SK-N-SH (cell line): ENCODE measurements around the gene PRKAB2. TPM values are rescaled to one million over a fixed set of nuclear protein-coding genes. Genes with fewer than 3 reads are reported as not detected.

ENCODE experiments used
- CTCF ChIA-PET: fragments of 300-600, 350-600 bp; formaldehyde crosslinking; extraction: SDS; loops from one replicate; lab custom pipeline; 2021; lab: Yijun Ruan, JAX
- POLR2A ChIA-PET: fragments of 350-600 bp; sonication (Branson Sonifier 250); formaldehyde crosslinking; extraction: SDS; loops from one replicate; lab custom pipeline; 2020; ENCODE audit warnings: antibody characterized with exemption, inconsistent platforms; lab: Yijun Ruan, JAX
- DNase-seq: peaks from one replicate; pipeline ENCODE4 v3.0.0; 2012
- H2AFZ ChIP-seq: fragments of 200-600 bp; sonication (generic); 2 replicates; pipeline ENCODE4 v1.8.1; 2016; ENCODE audit warnings: antibody characterized with exemption, mild to moderate bottlenecking, low read depth
- H3F3A ChIP-seq: fragments of 200-600 bp; sonication (generic); replicated peaks from 2 replicates; pipeline ENCODE3; 2016; ENCODE audit warnings: antibody characterized with exemption, mild to moderate bottlenecking; ENCODE audit not compliant: insufficient read depth
- H3K27ac ChIP-seq, 2 experiments: fragments of 200-500 bp in 1 of 2; fragments of 200-600 bp in 1 of 2; sonication (Bioruptor generic) in 1 of 2; sonication (generic), shearing (Covaris generic) in 1 of 2; 2 replicates each; pipeline versions ENCODE4 v1.5.1 to v1.6.1; 2014 to 2016; ENCODE audit warnings: low read depth in 2 of 2, inconsistent platforms in 1 of 2, low read length in 1 of 2, mild to moderate bottlenecking in 1 of 2, mixed read lengths in 1 of 2
- H3K27me3 ChIP-seq: fragments of 200-600 bp; sonication (generic), shearing (Covaris generic); 2 replicates; pipeline ENCODE4 v1.6.1; 2016; ENCODE audit warnings: mixed run types; ENCODE audit not compliant: insufficient read depth
- H3K36me3 ChIP-seq, 2 experiments: fragments of 200-500 bp in 1 of 2; fragments of 200-600 bp in 1 of 2; sonication (Bioruptor generic) in 1 of 2; sonication (generic) in 1 of 2; replicated peaks in 1 of 2; 2 replicates each; pipeline versions ENCODE3 to v1.5.1; 2014 to 2016; ENCODE audit warnings: low read length in 1 of 2, mild to moderate bottlenecking in 1 of 2; ENCODE audit not compliant: insufficient read depth in 2 of 2, control insufficient read depth in 1 of 2
- H3K4me1 ChIP-seq, 2 experiments: fragments of 200-500 bp in 1 of 2; fragments of 200-600 bp in 1 of 2; sonication (Bioruptor generic) in 1 of 2; sonication (generic), shearing (Covaris generic) in 1 of 2; 2 replicates each; pipeline versions ENCODE4 v1.5.1 to v1.6.1; 2014 to 2016; ENCODE audit warnings: low read depth in 1 of 2, low read length in 1 of 2, mixed run types in 1 of 2; ENCODE audit not compliant: insufficient read depth in 2 of 2, control insufficient read depth in 1 of 2
- H3K4me2 ChIP-seq: fragments of 200-600 bp; sonication (generic), shearing (Covaris generic); 2 replicates; pipeline ENCODE4 v1.6.1; 2017; ENCODE audit warnings: mixed run types
- H3K4me3 ChIP-seq, 2 experiments: fragments of 200-500 bp in 1 of 2; fragments of 200-600 bp in 1 of 2; sonication (Bioruptor generic) in 1 of 2; sonication (generic), shearing (Covaris generic) in 1 of 2; 2 replicates each; pipeline versions ENCODE4 v1.5.1 to v1.8.1; 2014 to 2016; ENCODE audit warnings: low read depth in 2 of 2, inconsistent platforms in 1 of 2, low read length in 1 of 2, mild to moderate bottlenecking in 1 of 2, mixed read lengths in 1 of 2, moderate library complexity in 1 of 2
- H3K79me2 ChIP-seq: fragments of 200-600 bp; sonication (generic); 2 replicates; pipeline ENCODE4 v1.8.1; 2017; ENCODE audit warnings: mild to moderate bottlenecking; ENCODE audit not compliant: insufficient read depth
- H3K9ac ChIP-seq: fragments of 200-600 bp; sonication (generic); 2 replicates; pipeline ENCODE4 v1.6.1; 2017; ENCODE audit warnings: mixed run types
- H3K9me2 ChIP-seq: fragments of 200-600 bp; sonication (generic); 2 replicates; pipeline ENCODE4 v1.6.1; 2017; ENCODE audit warnings: mixed run types
- H3K9me3 ChIP-seq: fragments of 200-600 bp; sonication (generic); 2 replicates; pipeline ENCODE4 v1.6.1; 2017; ENCODE audit warnings: mixed run types, mild to moderate bottlenecking, moderate library complexity
- H4K20me1 ChIP-seq: fragments of 200-600 bp; sonication (generic); 2 replicates; pipeline ENCODE4 v1.6.1; 2017; ENCODE audit warnings: mild to moderate bottlenecking, mixed run types; ENCODE audit not compliant: insufficient read depth
- CHD2 ChIP-seq: fragments of 150-350 bp; IDR thresholded peaks from 2 replicates; pipeline ENCODE4 v1.6.1; 2018; ENCODE audit warnings: low read length; ENCODE audit not compliant: partially characterized antibody
- CTCF ChIP-seq: fragments of 200-600 bp; sonication (generic); IDR thresholded peaks from 2 replicates; pipeline ENCODE4 v1.6.1; 2017; ENCODE audit warnings: antibody characterized with exemption, mild to moderate bottlenecking, moderate library complexity
- ELF1 ChIP-seq: IDR thresholded peaks from 2 replicates; pipeline ENCODE4 v1.4.0; 2012
- EP300 ChIP-seq, 2 experiments: IDR thresholded peaks; 2 replicates each; pipeline versions ENCODE4 v1.4.0 to v1.6.1; 2012; ENCODE audit warnings: borderline replicate concordance in 1 of 2, low read depth in 1 of 2, low read length in 1 of 2
- EZH2phosphoT487 ChIP-seq: fragments of 200-600 bp; sonication (generic); IDR thresholded peaks from 2 replicates; pipeline ENCODE4 v1.6.1; 2017; ENCODE audit warnings: low read depth, mixed run types, mild to moderate bottlenecking, antibody characterized with exemption, moderate library complexity, borderline replicate concordance
- FOSL2 ChIP-seq: IDR thresholded peaks from 2 replicates; pipeline ENCODE4 v1.4.0; 2012; ENCODE audit warnings: low read depth, mild to moderate bottlenecking, moderate library complexity, borderline replicate concordance
- GABPA ChIP-seq: IDR thresholded peaks from 2 replicates; pipeline ENCODE4 v1.4.0; 2012; ENCODE audit warnings: low read depth, mild to moderate bottlenecking
- IRF3 ChIP-seq: fragments of 150-350 bp; IDR thresholded peaks from 2 replicates; pipeline ENCODE4 v1.6.1; 2016; ENCODE audit warnings: mild to moderate bottlenecking, low read depth, low read length
- JUND ChIP-seq: IDR thresholded peaks from 2 replicates; pipeline ENCODE4 v1.4.0; 2012
- MEF2A ChIP-seq: IDR thresholded peaks from 2 replicates; pipeline ENCODE4 v1.4.0; 2012; ENCODE audit warnings: low read depth, borderline replicate concordance
- MXI1 ChIP-seq: IDR thresholded peaks from 2 replicates; pipeline ENCODE4 v1.6.1; 2012; ENCODE audit warnings: mild to moderate bottlenecking, low read depth, low read length, improper control_type of control experiment
- NFIC ChIP-seq: IDR thresholded peaks from 2 replicates; pipeline ENCODE4 v1.4.0; 2012; ENCODE audit warnings: borderline replicate concordance
- NRF1 ChIP-seq: IDR thresholded peaks from 2 replicates; pipeline ENCODE4 v1.6.1; 2012; ENCODE audit warnings: low read depth, mild to moderate bottlenecking, low read length
- RAD21 ChIP-seq: IDR thresholded peaks from 2 replicates; pipeline ENCODE4 v1.6.1; 2012; ENCODE audit warnings: mild to moderate bottlenecking, low read length
- RCOR1 ChIP-seq: fragments of 150-350 bp; IDR thresholded peaks from 2 replicates; pipeline ENCODE4 v1.6.1; 2017; ENCODE audit warnings: antibody characterized with exemption, low read length
- RFX5 ChIP-seq: IDR thresholded peaks from 2 replicates; pipeline ENCODE4 v1.6.1; 2012; ENCODE audit warnings: mild to moderate bottlenecking, improper control_type of control experiment, low read length
- RXRA ChIP-seq: IDR thresholded peaks from 2 replicates; pipeline ENCODE4 v1.4.0; 2012; ENCODE audit warnings: low read depth, mild to moderate bottlenecking, borderline replicate concordance
- SIN3A ChIP-seq: IDR thresholded peaks from 2 replicates; pipeline ENCODE4 v1.6.1; 2012; ENCODE audit warnings: low read depth, mild to moderate bottlenecking, low read length, moderate library complexity, borderline replicate concordance
- SMC3 ChIP-seq: IDR thresholded peaks from 2 replicates; pipeline ENCODE4 v1.6.1; 2012; ENCODE audit warnings: low read depth, low read length, improper control_type of control experiment
- TAF1 ChIP-seq: IDR thresholded peaks from 2 replicates; pipeline ENCODE4 v1.6.1; 2012; ENCODE audit warnings: low read depth, mild to moderate bottlenecking, low read length, moderate library complexity, borderline replicate concordance
- TCF12 ChIP-seq: IDR thresholded peaks from 2 replicates; pipeline ENCODE4 v1.4.0; 2012
- TEAD4 ChIP-seq: IDR thresholded peaks from 2 replicates; pipeline ENCODE4 v1.4.0; 2012; ENCODE audit warnings: mild to moderate bottlenecking, borderline replicate concordance; ENCODE audit not compliant: insufficient read depth
- USF1 ChIP-seq: IDR thresholded peaks from 2 replicates; pipeline ENCODE4 v1.4.0; 2012; ENCODE audit warnings: low read depth, borderline replicate concordance
- YY1 ChIP-seq: IDR thresholded peaks from 2 replicates; pipeline ENCODE4 v1.4.0; 2012; ENCODE audit warnings: low read depth, mild to moderate bottlenecking
- WGBS: methylation state at CpG from one replicate; pipeline ENCODE4 v1.1.6; 2017; ENCODE audit warnings: low lambda C conversion rate; 5-methylcytosine and 5-hydroxymethylcytosine counted together
- polyA plus RNA-seq, 3 experiments: library from polyadenylated mRNA; depleted of rRNA; stranded (reverse); fragments of >200 nt; gene quantifications; 2 replicates each; pipeline ENCODE4 v1.2.3, GENCODE V29; 2012

The PRKAB2 gene
- polyA plus RNA-seq, 1 of the 3 experiments (the other 2 are of a cell fraction), result 6.2 TPM

DNA sequence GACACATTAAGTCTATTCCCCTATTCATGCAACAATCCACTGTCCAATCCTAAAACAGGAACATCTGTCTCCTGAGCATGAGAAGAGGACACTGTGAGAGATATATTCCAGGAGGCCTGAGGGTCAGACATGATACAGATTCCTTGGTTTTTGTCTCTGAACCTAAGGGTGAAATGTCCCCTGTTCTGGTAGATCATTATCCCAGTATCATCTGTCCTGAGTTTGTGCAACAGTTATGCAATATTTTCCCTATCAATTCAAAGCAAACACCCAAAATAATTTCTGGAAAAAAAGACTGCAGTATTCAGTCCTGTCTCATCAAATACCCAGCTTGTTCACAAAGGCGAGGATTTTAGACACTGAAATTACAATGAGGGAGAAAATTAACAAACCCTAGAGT is 61.4 kb downstream of the PRKAB2 start:
- CTCF ChIA-PET, result no interaction called here
- WGBS, result 0% methylated on average over 1 of the region's 1 CpG
- POLR2A ChIA-PET, result no interaction called here

DNA sequence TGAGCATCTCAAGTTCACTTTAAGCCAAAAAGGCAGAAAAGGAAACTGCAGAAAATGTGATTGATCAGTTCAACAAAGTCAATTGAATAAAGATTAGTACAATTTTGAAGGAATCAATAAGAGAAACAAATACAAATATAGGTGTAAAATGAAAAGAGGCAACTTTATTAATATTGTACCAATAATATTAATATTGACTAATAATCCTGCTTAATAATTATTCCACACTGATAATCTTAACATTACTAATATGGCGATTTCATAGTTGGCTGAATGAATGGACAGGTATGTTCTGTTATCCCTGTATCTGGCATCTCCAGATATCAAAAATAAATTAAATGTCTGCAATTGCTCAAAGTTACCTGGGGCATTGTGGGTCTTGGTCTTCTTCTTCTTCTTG is 61.8 kb downstream of the PRKAB2 start:
- POLR2A ChIA-PET, result no interaction called here
- TF ChIP-seq RCOR1, result no peak
- TF ChIP-seq IRF3, result no peak
- no peak for TF ChIP-seq TCF12
- TF ChIP-seq MXI1, result no peak
- TF ChIP-seq EP300 (IDR thresholded peaks at IDR 0.05; ENCODE audit: borderline replicate concordance in 1 of 2, low read depth in 1 of 2, low read length in 1 of 2), result no peak
- TF ChIP-seq SMC3, result no peak
- no peak for TF ChIP-seq EZH2phosphoT487
- no peak for TF ChIP-seq YY1
- no peak for TF ChIP-seq MEF2A
- no peak for TF ChIP-seq NFIC
- TF ChIP-seq RAD21, result no peak
- TF ChIP-seq USF1, result no peak
- no peak for TF ChIP-seq RFX5
- TF ChIP-seq SIN3A, result no peak
- TF ChIP-seq ELF1, result no peak

More for the DNA sequence above, 61.4 kb downstream of the PRKAB2 start:
- Histone ChIP-seq H3K36me3 (no peaks in the 10 kb centered on the region), H4K20me1 (no peaks in the 10 kb centered on the region), H3K9ac (no peak overlapping the region), H2AFZ (no peak overlapping the region), H3K9me2 (no peaks in the 10 kb centered on the region), H3F3A (no peaks in the 10 kb centered on the region), H3K4me2 (no peak overlapping the region), H3K79me2 (no peaks in the 10 kb centered on the region), H3K27me3 (peaks cover 3% of the 10 kb centered on the region; the same call in 1 of the 2 replicates), H3K4me1 (no peaks in the 10 kb centered on the region), H3K4me3 (no peak overlapping the region), H3K9me3 (no peaks in the 10 kb centered on the region), H3K27ac (no peak overlapping the region)
- DNase-seq, result no peak
- TF ChIP-seq TAF1 (no peak), USF1 (no peak), NFIC (no peak), GABPA (no peak), NRF1 (no peak), JUND (no peak), TCF12 (no peak), EZH2phosphoT487 (no peak), MXI1 (no peak), RXRA (no peak), SIN3A (no peak), CTCF (no peak), CHD2 (no peak), TEAD4 (no peak), FOSL2 (no peak), YY1 (no peak), SMC3 (no peak)

More for the DNA sequence above, 61.8 kb downstream of the PRKAB2 start:
- Histone ChIP-seq H2AFZ (no peak overlapping the region), H3K79me2 (no peaks in the 10 kb centered on the region), H3K36me3 (no peaks in the 10 kb centered on the region), H3K9me3 (no peaks in the 10 kb centered on the region), H3K9me2 (no peaks in the 10 kb centered on the region), H3F3A (no peaks in the 10 kb centered on the region), H3K9ac (no peak overlapping the region), H3K27ac (no peak overlapping the region), H3K4me3 (no peak overlapping the region), H3K4me1 (no peaks in the 10 kb centered on the region), H4K20me1 (no peaks in the 10 kb centered on the region), H3K4me2 (no peak overlapping the region), H3K27me3 (peaks cover 8% of the 10 kb centered on the region; the same call in 1 of the 2 replicates)
- DNase-seq, result no peak
- 3% methylated on average over 1 of the region's 1 CpG for WGBS
- CTCF ChIA-PET, result no interaction called here
